GM12878 (cell line): ENCODE measurements around the gene RACGAP1. TPM values are rescaled to one million over a fixed set of nuclear protein-coding genes. Genes with fewer than 3 reads are reported as not detected.
A peak's percentile ranks its signal among the peaks of the same experiment; 100 is the strongest.

ENCODE experiments used
- ATAC-seq: fragments of 200-7000 bp; cut with Tn5 transposase; 3 replicates; pipeline ENCODE4 v1.9.1; 2020; ENCODE audit warnings: mild to moderate bottlenecking, moderate library complexity
- BruUV-seq: library from RNA; stranded (reverse); fragments of 400-500 nt; replicated peaks from 2 replicates; lab custom pipeline; 2021; lab: Mats Ljungman, UMichigan
- CTCF ChIA-PET: fragments of 300-600 bp; sonication (Branson Sonifier 250); formaldehyde crosslinking; extraction: SDS; loops from one replicate; lab custom pipeline; 2021; ENCODE audit warnings: inconsistent platforms; lab: Yijun Ruan, JAX
- POLR2A ChIA-PET: fragments of 350-600 bp; formaldehyde crosslinking; extraction: SDS; loops from one replicate; lab custom pipeline; 2021; ENCODE audit warnings: inconsistent platforms; lab: Charles Lee
- RAD21 ChIA-PET: fragments of 300-600 bp; sonication (Branson Sonifier 250); formaldehyde crosslinking; loops from one replicate; lab custom pipeline; 2023; ENCODE audit warnings: antibody characterized with exemption; ENCODE audit not compliant: unreplicated experiment; lab: Charles Lee
- SMC1A ChIA-PET: fragments of 300-600 bp; sonication (Branson Sonifier 250); formaldehyde crosslinking; loops from one replicate; lab custom pipeline; 2023; ENCODE audit not compliant: unreplicated experiment, uncharacterized antibody; lab: Charles Lee
- DNase-seq: peaks from one replicate; pipeline ENCODE4 v3.0.0-alpha.2; 2011; ENCODE audit warnings: low read depth, low spot score
- FAIRE-seq: peaks from 3 replicates; lab custom pipeline; 2011; peaks lifted over from hg19 to GRCh38; lab: Jason Lieb, UNC
- H2AFZ ChIP-seq: 2 replicates; pipeline ENCODE4 v1.6.0; 2011; ENCODE audit warnings: low read depth, low read length, control low read depth; ENCODE audit not compliant: control insufficient read depth
- H3K27ac ChIP-seq: 2 replicates; pipeline ENCODE4 v1.5.1; 2011; ENCODE audit warnings: control low read depth; ENCODE audit not compliant: control insufficient read depth, insufficient read depth
- H3K27me3 ChIP-seq, 2 experiments: replicated peaks in 1 of 2; 2 replicates each; pipeline versions ENCODE4 v1.6.0 to v1.6.1; 2011; ENCODE audit warnings: low read length in 1 of 2; ENCODE audit not compliant: control insufficient read depth in 2 of 2, insufficient read depth in 2 of 2
- H3K36me3 ChIP-seq, 2 experiments: 2 replicates each; pipeline ENCODE4 v1.5.1; 2011; ENCODE audit warnings: low read length in 1 of 2; ENCODE audit not compliant: control insufficient read depth in 2 of 2, insufficient read depth in 2 of 2
- H3K4me1 ChIP-seq: 2 replicates; pipeline ENCODE4 v1.6.1; 2011; ENCODE audit warnings: mild to moderate bottlenecking, low read length, moderate library complexity, mixed read lengths; ENCODE audit not compliant: control insufficient read depth, insufficient read depth
- H3K4me2 ChIP-seq: 2 replicates; pipeline ENCODE4 v1.6.0; 2011; ENCODE audit warnings: control low read depth; ENCODE audit not compliant: control insufficient read depth, insufficient read depth
- H3K4me3 ChIP-seq: fragments of 200-600 bp; sonication (generic); 2 replicates; pipeline ENCODE4 v1.5.1; 2016
- H3K79me2 ChIP-seq: 2 replicates; pipeline ENCODE4 v1.6.0; 2011; ENCODE audit warnings: low read length; ENCODE audit not compliant: control insufficient read depth, insufficient read depth
- H3K9ac ChIP-seq: 2 replicates; pipeline ENCODE4 v1.8.0; 2011; ENCODE audit warnings: low read length, control low read depth, mixed read lengths; ENCODE audit not compliant: control insufficient read depth, insufficient read depth
- H3K9me3 ChIP-seq: replicated peaks from 3 replicates; pipeline ENCODE4 v1.5.1; 2011; ENCODE audit warnings: mild to moderate bottlenecking, low read length; ENCODE audit not compliant: control insufficient read depth, insufficient read depth
- H4K20me1 ChIP-seq: 2 replicates; pipeline ENCODE4 v1.6.0; 2011; ENCODE audit not compliant: control insufficient read depth, insufficient read depth
- BHLHE40 ChIP-seq, 2 experiments: fragments of 450-650 bp in 1 of 2; IDR thresholded peaks; 2 replicates each; pipeline ENCODE4 v1.6.1; 2011 to 2017; ENCODE audit warnings: low read depth in 2 of 2, borderline replicate concordance in 1 of 2, improper control_type of control experiment in 1 of 2, low read length in 1 of 2, mild to moderate bottlenecking in 1 of 2
- GATAD2B ChIP-seq: fragments of 450-650 bp; conservative IDR thresholded peaks from 2 replicates; pipeline ENCODE4 v1.6.1; 2017; ENCODE audit warnings: low read depth, mild to moderate bottlenecking, moderate library complexity
- IKZF1 ChIP-seq: fragments of 450-650 bp; conservative IDR thresholded peaks from 2 replicates; pipeline ENCODE4 v1.6.1; 2017; ENCODE audit warnings: antibody characterized with exemption, mild to moderate bottlenecking
- IKZF2 ChIP-seq, 2 experiments: fragments of 450-650 bp; IDR thresholded peaks; 2 replicates each; pipeline ENCODE4 v1.6.1; 2017; ENCODE audit warnings: mild to moderate bottlenecking in 2 of 2, moderate library complexity in 2 of 2
- JUNB ChIP-seq: IDR thresholded peaks from 2 replicates; pipeline ENCODE4 v1.6.1; 2016; ENCODE audit warnings: antibody characterized with exemption, mild to moderate bottlenecking
- POU2F2 ChIP-seq: IDR thresholded peaks from 3 replicates; pipeline ENCODE4 v1.6.1; 2011; ENCODE audit warnings: low read depth, mild to moderate bottlenecking, low read length, borderline replicate concordance
- RUNX3 ChIP-seq: IDR thresholded peaks from 2 replicates; pipeline ENCODE4 v1.6.1; 2012; ENCODE audit warnings: low read length, inconsistent platforms
- SMC3 ChIP-seq: IDR thresholded peaks from 2 replicates; pipeline ENCODE4 v1.6.1; 2011; ENCODE audit warnings: low read length, improper control_type of control experiment, borderline replicate concordance
- ZNF24 ChIP-seq: fragments of 450-650 bp; IDR thresholded peaks from 2 replicates; pipeline ENCODE4 v1.6.1; 2017; ENCODE audit warnings: antibody characterized with exemption, mild to moderate bottlenecking
- WGBS: methylation state at CpG from one replicate; pipeline ENCODE4 v1.1.6; 2016; ENCODE audit warnings: low lambda C conversion rate; ENCODE audit not compliant: insufficient replicate concordance, insufficient coverage; ENCODE audit errors: missing lambda C conversion rate; 5-methylcytosine and 5-hydroxymethylcytosine counted together
- in situ Hi-C: fragments of 300-500 bp; cut with MboI; formaldehyde crosslinking; loops from 9 replicates; pipeline ENCODE4 v1.14.3; 2018; ENCODE audit warnings: mixed read lengths
- intact Hi-C: fragments of 100-400 bp; cut with micrococcal nuclease; formaldehyde crosslinking; loops from one replicate; pipeline ENCODE4 v1.14.2; 2022; ENCODE audit not compliant: unreplicated experiment
- polyA plus RNA-seq, 11 experiments: library from polyadenylated mRNA; depleted of rRNA in 4 of 11; unstranded in 6 of 11; stranded (reverse) in 5 of 11; fragments of >200 nt; fragmentation: Nextera tagmentation in 4 of 11; fragmentation: Illumina TruSeq in 1 of 11; extraction: Ambion mirVana in 4 of 11; extraction: Trizol in 1 of 11; gene quantifications; 1 replicate in 1 of 11; 2 replicates in 10 of 11; pipeline versions ENCODE4 v1.2.1 to v1.2.3, GENCODE V29; 2011 to 2016; ENCODE audit warnings: inconsistent platforms in 2 of 11, missing spikeins in 2 of 11, low read depth in 1 of 11
- total RNA-seq, 4 experiments: library from RNA; depleted of rRNA in 3 of 4; stranded (reverse); fragments of >200 nt in 3 of 4; fragmentation: Illumina TruSeq in 1 of 4; extraction: Trizol in 1 of 4; gene quantifications; 2 replicates each; pipeline versions ENCODE4 v1.2.1 to v1.2.3, GENCODE V29; 2013 to 2021
- TF ChIP-seq, protein P1 (sequence below): fragments of 450-650 bp; IDR thresholded peaks from 2 replicates; pipeline ENCODE4 v1.6.1; 2017; ENCODE audit warnings: low read depth, mild to moderate bottlenecking, moderate library complexity
- TF ChIP-seq, protein P2 (sequence below): IDR thresholded peaks from 2 replicates; pipeline ENCODE4 v1.6.1; 2012; ENCODE audit warnings: mild to moderate bottlenecking, low read depth, low read length
- TF ChIP-seq, protein P3 (sequence below): fragments of 450-650 bp; IDR thresholded peaks from 2 replicates; pipeline ENCODE4 v1.6.1; 2017; ENCODE audit warnings: mild to moderate bottlenecking

The RACGAP1 gene
- total and polyA plus RNA-seq, 10 of the 15 experiments (the other 5 are each of a cell fraction or from before 2014, with no cell fraction given), result 32.4 to 87.9 (median 76.2) TPM

GRCh38 chr12:50070314-50071060 lies 45.2 kb upstream of the RACGAP1 start (continued):
- TF ChIP-seq IKZF2 (IDR thresholded peaks at IDR 0.05) (peak; percentile 49 to 64; a peak in 3 of 4 replicates), BHLHE40 (IDR thresholded peaks at IDR 0.05; ENCODE audit: borderline replicate concordance in 1 of 2, low read depth in 2 of 2, low read length in 1 of 2) (0 out of 4 replicates have a peak, but pooled peaks have one; percentile 14 to 22), RUNX3 (no peak), SMC3 (peak; percentile 86), IKZF1 (peak; percentile 83), ZNF24 (no peak), GATAD2B (0 out of 2 replicates have a peak, but pooled peaks have one; percentile 26)
- TF ChIP-seq, protein P1, sequence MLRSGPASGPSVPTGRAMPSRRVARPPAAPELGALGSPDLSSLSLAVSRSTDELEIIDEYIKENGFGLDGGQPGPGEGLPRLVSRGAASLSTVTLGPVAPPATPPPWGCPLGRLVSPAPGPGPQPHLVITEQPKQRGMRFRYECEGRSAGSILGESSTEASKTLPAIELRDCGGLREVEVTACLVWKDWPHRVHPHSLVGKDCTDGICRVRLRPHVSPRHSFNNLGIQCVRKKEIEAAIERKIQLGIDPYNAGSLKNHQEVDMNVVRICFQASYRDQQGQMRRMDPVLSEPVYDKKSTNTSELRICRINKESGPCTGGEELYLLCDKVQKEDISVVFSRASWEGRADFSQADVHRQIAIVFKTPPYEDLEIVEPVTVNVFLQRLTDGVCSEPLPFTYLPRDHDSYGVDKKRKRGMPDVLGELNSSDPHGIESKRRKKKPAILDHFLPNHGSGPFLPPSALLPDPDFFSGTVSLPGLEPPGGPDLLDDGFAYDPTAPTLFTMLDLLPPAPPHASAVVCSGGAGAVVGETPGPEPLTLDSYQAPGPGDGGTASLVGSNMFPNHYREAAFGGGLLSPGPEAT, result peak; percentile 26; the same call in 1 of the 2 replicates

DNA sequence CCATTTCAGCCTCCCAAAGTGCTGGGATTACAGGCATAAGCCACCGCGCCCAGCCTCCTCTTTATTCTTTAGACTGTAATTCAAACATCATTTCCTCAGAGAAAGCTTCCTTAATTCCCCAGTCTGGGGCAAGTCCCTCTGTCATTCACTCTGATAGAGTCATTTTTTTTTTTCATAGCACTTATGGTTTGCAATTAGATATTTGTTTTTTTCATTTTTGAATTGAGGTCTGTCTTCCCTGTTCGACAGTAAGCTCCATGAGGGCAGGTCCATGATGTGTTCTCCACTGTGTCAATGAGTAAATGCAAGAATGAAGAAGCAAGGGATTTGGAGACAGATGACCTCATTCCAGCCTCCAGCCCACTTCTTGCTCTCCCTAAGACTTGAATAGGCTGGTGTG lies 44.2 kb upstream of the RACGAP1 start:
- in situ Hi-C loops, result loop anchor here (5.0 kb wide), 1 partner anchor 97 kb away; the partner anchor contains the start of gene AQP6
- H3K36me3 ChIP-seq, result no peaks in the 10 kb centered on the region
- H2AFZ ChIP-seq, result no peak overlapping the region
- no peak overlapping the region for H3K4me3 ChIP-seq
- no peak overlapping the region for H3K27ac ChIP-seq
- H3K4me1 ChIP-seq, result no peaks in the 10 kb centered on the region
- DNase-seq, result no peak
- H3K9ac ChIP-seq, result no peak overlapping the region
- ChIA-PET RAD21 (interaction anchor here (1.0 to 7.3 kb wide), 5 partner anchors 10 to 102 kb away, joined by 3 to 74 read pairs (median 5); partner anchors contain the start of gene COX14), SMC1A (interaction anchor here (1.5 to 5.2 kb wide), 4 partner anchors 16 to 103 kb away, joined by 3 to 37 read pairs (median 14); no protein-coding TSS in a partner anchor), POLR2A (interaction anchor here (0.6 to 1.6 kb wide), 2 partner anchors 40 to 102 kb away, joined by 3 to 4 read pairs; no protein-coding TSS in a partner anchor), CTCF (interaction anchor here (0.7 to 8.0 kb wide), 20 partner anchors 10 to 323 kb away, joined by 3 to 121 read pairs (median 6); partner anchors contain the start of genes COX14 and SMARCD1)
- no peaks in the 10 kb centered on the region for H3K79me2 ChIP-seq
- no TSS peak for BruUV-seq
- ATAC-seq, result no peak
- H3K9me3 ChIP-seq, result no peaks in the 10 kb centered on the region
- intact Hi-C loops, result no loop called here
- H3K27me3 ChIP-seq, result no peaks in the 10 kb centered on the region; a peak in 1 of 4 replicates
- no peak for FAIRE-seq
- no peak overlapping the region for H3K4me2 ChIP-seq
- 75% methylated on average over 3 of the region's 3 CpGs for WGBS
- no peaks in the 10 kb centered on the region for H4K20me1 ChIP-seq
- TF ChIP-seq, protein P2, sequence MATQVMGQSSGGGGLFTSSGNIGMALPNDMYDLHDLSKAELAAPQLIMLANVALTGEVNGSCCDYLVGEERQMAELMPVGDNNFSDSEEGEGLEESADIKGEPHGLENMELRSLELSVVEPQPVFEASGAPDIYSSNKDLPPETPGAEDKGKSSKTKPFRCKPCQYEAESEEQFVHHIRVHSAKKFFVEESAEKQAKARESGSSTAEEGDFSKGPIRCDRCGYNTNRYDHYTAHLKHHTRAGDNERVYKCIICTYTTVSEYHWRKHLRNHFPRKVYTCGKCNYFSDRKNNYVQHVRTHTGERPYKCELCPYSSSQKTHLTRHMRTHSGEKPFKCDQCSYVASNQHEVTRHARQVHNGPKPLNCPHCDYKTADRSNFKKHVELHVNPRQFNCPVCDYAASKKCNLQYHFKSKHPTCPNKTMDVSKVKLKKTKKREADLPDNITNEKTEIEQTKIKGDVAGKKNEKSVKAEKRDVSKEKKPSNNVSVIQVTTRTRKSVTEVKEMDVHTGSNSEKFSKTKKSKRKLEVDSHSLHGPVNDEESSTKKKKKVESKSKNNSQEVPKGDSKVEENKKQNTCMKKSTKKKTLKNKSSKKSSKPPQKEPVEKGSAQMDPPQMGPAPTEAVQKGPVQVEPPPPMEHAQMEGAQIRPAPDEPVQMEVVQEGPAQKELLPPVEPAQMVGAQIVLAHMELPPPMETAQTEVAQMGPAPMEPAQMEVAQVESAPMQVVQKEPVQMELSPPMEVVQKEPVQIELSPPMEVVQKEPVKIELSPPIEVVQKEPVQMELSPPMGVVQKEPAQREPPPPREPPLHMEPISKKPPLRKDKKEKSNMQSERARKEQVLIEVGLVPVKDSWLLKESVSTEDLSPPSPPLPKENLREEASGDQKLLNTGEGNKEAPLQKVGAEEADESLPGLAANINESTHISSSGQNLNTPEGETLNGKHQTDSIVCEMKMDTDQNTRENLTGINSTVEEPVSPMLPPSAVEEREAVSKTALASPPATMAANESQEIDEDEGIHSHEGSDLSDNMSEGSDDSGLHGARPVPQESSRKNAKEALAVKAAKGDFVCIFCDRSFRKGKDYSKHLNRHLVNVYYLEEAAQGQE, result no peak
- TF ChIP-seq, protein P3, sequence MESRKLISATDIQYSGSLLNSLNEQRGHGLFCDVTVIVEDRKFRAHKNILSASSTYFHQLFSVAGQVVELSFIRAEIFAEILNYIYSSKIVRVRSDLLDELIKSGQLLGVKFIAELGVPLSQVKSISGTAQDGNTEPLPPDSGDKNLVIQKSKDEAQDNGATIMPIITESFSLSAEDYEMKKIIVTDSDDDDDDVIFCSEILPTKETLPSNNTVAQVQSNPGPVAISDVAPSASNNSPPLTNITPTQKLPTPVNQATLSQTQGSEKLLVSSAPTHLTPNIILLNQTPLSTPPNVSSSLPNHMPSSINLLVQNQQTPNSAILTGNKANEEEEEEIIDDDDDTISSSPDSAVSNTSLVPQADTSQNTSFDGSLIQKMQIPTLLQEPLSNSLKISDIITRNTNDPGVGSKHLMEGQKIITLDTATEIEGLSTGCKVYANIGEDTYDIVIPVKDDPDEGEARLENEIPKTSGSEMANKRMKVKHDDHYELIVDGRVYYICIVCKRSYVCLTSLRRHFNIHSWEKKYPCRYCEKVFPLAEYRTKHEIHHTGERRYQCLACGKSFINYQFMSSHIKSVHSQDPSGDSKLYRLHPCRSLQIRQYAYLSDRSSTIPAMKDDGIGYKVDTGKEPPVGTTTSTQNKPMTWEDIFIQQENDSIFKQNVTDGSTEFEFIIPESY, result no peak
- TF ChIP-seq GATAD2B (no peak), POU2F2 (no peak), JUNB (no peak)
